HG03103 (cell line): Measurements from ENCODE around the gene TLCD3B.

Experiments
- ATAC-seq: cut with Tn5 transposase; IDR thresholded peaks from one replicate; pipeline ENCODE4 v1.9.1; 2021; ENCODE audit warnings: low read depth; ENCODE audit not compliant: unreplicated experiment

The TLCD3B gene

DNA sequence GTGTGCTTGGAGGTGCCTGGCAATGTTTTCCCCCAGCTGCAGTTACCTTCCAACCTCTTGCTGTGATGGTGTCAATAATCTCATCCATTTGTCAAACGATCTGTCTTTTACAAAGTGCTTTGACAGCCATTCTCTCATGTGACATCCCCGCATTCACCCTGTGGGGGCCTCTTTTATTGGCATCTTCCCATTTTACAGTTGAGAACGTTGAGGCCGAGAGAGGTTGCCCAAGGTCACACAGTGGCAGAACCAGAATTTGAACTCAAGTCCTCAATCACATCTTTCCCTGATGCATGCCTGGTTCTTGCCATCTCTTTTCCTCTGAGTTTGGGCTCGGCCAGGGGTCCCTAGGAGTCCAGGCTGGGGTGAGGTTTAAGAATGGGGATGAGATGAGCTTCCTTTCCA is 55.9 kb downstream of the TLCD3B start:
- ATAC-seq = no peak
